ENCODE results near the gene BPIFB1.

DNA sequence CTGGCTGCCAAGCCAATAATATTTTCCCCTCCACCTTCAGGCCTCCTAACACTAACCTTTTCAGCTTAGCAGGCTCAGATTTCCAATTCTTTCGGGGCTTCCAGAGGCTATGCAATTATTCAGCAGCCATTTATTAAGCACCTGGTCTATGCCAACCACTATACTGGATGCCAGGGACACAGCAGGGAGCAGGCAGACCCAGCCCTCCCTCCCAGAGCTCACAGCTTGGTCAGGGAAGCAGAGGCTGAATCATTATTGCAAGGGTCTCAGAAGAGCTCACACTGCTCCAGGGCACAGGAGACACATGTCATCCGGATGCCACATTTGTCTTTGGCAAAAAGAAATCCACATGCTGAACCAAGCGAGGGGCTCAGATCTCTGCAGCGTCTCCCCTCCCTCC, 1.3 kb downstream of the BPIFB1 start:
- TF ChIP-seq RBAK (CRISPR knock-in tag; IDR thresholded peaks at IDR 0.05) (no peak), JUND (CRISPR knock-in tag; IDR thresholded peaks at IDR 0.05) (no peak)
- TF ChIP-seq, protein P1, sequence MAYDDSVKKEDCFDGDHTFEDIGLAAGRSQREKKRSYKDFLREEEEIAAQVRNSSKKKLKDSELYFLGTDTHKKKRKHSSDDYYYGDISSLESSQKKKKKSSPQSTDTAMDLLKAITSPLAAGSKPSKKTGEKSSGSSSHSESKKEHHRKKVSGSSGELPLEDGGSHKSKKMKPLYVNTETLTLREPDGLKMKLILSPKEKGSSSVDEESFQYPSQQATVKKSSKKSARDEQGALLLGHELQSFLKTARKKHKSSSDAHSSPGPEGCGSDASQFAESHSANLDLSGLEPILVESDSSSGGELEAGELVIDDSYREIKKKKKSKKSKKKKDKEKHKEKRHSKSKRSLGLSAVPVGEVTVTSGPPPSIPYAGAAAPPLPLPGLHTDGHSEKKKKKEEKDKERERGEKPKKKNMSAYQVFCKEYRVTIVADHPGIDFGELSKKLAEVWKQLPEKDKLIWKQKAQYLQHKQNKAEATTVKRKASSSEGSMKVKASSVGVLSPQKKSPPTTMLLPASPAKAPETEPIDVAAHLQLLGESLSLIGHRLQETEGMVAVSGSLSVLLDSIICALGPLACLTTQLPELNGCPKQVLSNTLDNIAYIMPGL (CRISPR knock-in tag; IDR thresholded peaks at IDR 0.05; ENCODE audit: borderline replicate concordance in 1 of 2, low read depth in 1 of 2) = no peak
- TF ChIP-seq, protein P2, sequence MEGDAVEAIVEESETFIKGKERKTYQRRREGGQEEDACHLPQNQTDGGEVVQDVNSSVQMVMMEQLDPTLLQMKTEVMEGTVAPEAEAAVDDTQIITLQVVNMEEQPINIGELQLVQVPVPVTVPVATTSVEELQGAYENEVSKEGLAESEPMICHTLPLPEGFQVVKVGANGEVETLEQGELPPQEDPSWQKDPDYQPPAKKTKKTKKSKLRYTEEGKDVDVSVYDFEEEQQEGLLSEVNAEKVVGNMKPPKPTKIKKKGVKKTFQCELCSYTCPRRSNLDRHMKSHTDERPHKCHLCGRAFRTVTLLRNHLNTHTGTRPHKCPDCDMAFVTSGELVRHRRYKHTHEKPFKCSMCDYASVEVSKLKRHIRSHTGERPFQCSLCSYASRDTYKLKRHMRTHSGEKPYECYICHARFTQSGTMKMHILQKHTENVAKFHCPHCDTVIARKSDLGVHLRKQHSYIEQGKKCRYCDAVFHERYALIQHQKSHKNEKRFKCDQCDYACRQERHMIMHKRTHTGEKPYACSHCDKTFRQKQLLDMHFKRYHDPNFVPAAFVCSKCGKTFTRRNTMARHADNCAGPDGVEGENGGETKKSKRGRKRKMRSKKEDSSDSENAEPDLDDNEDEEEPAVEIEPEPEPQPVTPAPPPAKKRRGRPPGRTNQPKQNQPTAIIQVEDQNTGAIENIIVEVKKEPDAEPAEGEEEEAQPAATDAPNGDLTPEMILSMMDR (CRISPR knock-in tag; IDR thresholded peaks at IDR 0.05) = no peak
- TF ChIP-seq, protein P3, sequence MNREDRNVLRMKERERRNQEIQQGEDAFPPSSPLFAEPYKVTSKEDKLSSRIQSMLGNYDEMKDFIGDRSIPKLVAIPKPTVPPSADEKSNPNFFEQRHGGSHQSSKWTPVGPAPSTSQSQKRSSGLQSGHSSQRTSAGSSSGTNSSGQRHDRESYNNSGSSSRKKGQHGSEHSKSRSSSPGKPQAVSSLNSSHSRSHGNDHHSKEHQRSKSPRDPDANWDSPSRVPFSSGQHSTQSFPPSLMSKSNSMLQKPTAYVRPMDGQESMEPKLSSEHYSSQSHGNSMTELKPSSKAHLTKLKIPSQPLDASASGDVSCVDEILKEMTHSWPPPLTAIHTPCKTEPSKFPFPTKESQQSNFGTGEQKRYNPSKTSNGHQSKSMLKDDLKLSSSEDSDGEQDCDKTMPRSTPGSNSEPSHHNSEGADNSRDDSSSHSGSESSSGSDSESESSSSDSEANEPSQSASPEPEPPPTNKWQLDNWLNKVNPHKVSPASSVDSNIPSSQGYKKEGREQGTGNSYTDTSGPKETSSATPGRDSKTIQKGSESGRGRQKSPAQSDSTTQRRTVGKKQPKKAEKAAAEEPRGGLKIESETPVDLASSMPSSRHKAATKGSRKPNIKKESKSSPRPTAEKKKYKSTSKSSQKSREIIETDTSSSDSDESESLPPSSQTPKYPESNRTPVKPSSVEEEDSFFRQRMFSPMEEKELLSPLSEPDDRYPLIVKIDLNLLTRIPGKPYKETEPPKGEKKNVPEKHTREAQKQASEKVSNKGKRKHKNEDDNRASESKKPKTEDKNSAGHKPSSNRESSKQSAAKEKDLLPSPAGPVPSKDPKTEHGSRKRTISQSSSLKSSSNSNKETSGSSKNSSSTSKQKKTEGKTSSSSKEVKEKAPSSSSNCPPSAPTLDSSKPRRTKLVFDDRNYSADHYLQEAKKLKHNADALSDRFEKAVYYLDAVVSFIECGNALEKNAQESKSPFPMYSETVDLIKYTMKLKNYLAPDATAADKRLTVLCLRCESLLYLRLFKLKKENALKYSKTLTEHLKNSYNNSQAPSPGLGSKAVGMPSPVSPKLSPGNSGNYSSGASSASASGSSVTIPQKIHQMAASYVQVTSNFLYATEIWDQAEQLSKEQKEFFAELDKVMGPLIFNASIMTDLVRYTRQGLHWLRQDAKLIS (CRISPR knock-in tag; IDR thresholded peaks at IDR 0.05) = no peak

Data from HepG2 (cell line).